Esophagus muscularis mucosa (tissue), 4 donors: ENCODE results near the gene HTRA1. TPM values are rescaled to one million over a fixed set of nuclear protein-coding genes. Genes with fewer than 3 reads are reported as not detected.

Experiments used
- DNase-seq: peaks from one replicate; pipeline ENCODE4 v3.0.0-alpha.2; 2017; ENCODE audit errors: extremely low spot score
- H3K27ac ChIP-seq, 4 donors: fragments of 200-600 bp; sonication (generic); replicated peaks in 1 of 4; 1 replicate in 3 of 4; 2 replicates in 1 of 4; pipeline ENCODE4 v1.5.1; 2016 to 2019; ENCODE audit warnings: mild to moderate bottlenecking in 1 of 4
- H3K27me3 ChIP-seq, 4 donors: fragments of 200-600 bp; sonication (generic); one replicate each; pipeline versions ENCODE4 v1.5.1 to v1.6.0; 2016 to 2019
- H3K36me3 ChIP-seq, 4 donors: fragments of 200-600 bp; sonication (generic); one replicate each; pipeline ENCODE4 v1.5.1; 2016 to 2019
- H3K4me1 ChIP-seq, 4 donors: fragments of 200-600 bp; sonication (generic); one replicate each; pipeline ENCODE4 v1.5.1; 2016 to 2019
- H3K4me3 ChIP-seq, 4 donors: fragments of 200-600 bp; sonication (generic); 1 replicate in 2 of 4; 2 replicates in 2 of 4; pipeline ENCODE4 v1.5.1; 2016 to 2019; ENCODE audit warnings: mild to moderate bottlenecking in 4 of 4, moderate library complexity in 1 of 4
- H3K9me3 ChIP-seq, 4 donors: fragments of 200-600 bp; sonication (generic); 1 replicate in 3 of 4; 2 replicates in 1 of 4; pipeline ENCODE4 v1.5.1; 2016 to 2019
- EP300 ChIP-seq: sonication (generic); formaldehyde crosslinking; IDR thresholded peaks from one replicate; pipeline ENCODE4 v1.6.1; 2017; ENCODE audit warnings: antibody characterized with exemption
- POLR2A ChIP-seq: fragments of 450-650 bp; IDR thresholded peaks from one replicate; pipeline ENCODE4 v1.6.1; 2017; ENCODE audit warnings: antibody characterized with exemption, moderate library complexity, mild to moderate bottlenecking, low read depth
- POLR2AphosphoS5 ChIP-seq, 2 donors: sonication (generic); formaldehyde crosslinking; IDR thresholded peaks; one replicate each; pipeline ENCODE4 v1.6.1; 2017; ENCODE audit warnings: antibody characterized with exemption in 2 of 2
- WGBS: methylation state at CpG from one replicate; pipeline ENCODE4 v1.1.5; 2018; 5-methylcytosine and 5-hydroxymethylcytosine counted together
- intact Hi-C: fragments of 100-400 bp; cut with DNase I; formaldehyde crosslinking; loops from one replicate; pipeline ENCODE4 v1.15.1; 2023
- total RNA-seq, 4 donors: library from RNA; depleted of rRNA; stranded (reverse); fragments of >200 nt; gene quantifications; one replicate each; pipeline versions ENCODE4 v1.1.0 to v1.2.1, GENCODE V29; 2016
- TF ChIP-seq, protein P1 (sequence below), 3 experiments: fragments of 200-600 bp in 2 of 3; fragments of 450-650 bp in 1 of 3; sonication (generic) in 2 of 3; IDR thresholded peaks; one replicate each; pipeline ENCODE4 v1.5.1; 2017 to 2019; ENCODE audit warnings: antibody characterized with exemption in 3 of 3, mild to moderate bottlenecking in 2 of 3, moderate library complexity in 1 of 3

HTRA1 gene
- total RNA-seq, 4 donors from 2014 or later: 101 to 146 (median 109) TPM

- 60% methylated on average over 2 of the region's 2 CpGs for WGBS
- peaks cover 25 to 61% (median 52%) of the 10 kb centered on the region in 4 donors for H3K4me1 ChIP-seq
- DNase-seq: no peak
- H3K9me3 ChIP-seq: no peaks in the 10 kb centered on the region
- H3K4me3 ChIP-seq: no peak overlapping the region
- intact Hi-C loops: no loop called here
- H3K36me3 ChIP-seq: peaks cover 0 to 44% (median 18%) of the 10 kb centered on the region in 4 donors
- no peaks in the 10 kb centered on the region for H3K27me3 ChIP-seq
- H3K27ac ChIP-seq: peak overlapping the region in 3 of 4 donors; percentile 46 to 77 (median 52)
- TF ChIP-seq POLR2A (no peak), POLR2AphosphoS5 (IDR thresholded peaks at IDR 0.05) (no peak), EP300 (peak; percentile 20)
These were observed 37.3 kb upstream of the HTRA1 start for GRCh38 chr10:122424059-122424458.

- Histone ChIP-seq H3K36me3 (peaks cover 0 to 51% (median 26%) of the 10 kb centered on the region in 4 donors), H3K9me3 (no peaks in the 10 kb centered on the region), H3K4me3 (no peak overlapping the region), H3K27me3 (no peaks in the 10 kb centered on the region), H3K4me1 (peaks cover under 1 to 42% (median 32%) of the 10 kb centered on the region in 4 donors), H3K27ac (no peak overlapping the region)
- WGBS: 95% methylated on average over 6 of the region's 6 CpGs
- intact Hi-C loops: no loop called here
- no peak for DNase-seq
- TF ChIP-seq, protein P1, sequence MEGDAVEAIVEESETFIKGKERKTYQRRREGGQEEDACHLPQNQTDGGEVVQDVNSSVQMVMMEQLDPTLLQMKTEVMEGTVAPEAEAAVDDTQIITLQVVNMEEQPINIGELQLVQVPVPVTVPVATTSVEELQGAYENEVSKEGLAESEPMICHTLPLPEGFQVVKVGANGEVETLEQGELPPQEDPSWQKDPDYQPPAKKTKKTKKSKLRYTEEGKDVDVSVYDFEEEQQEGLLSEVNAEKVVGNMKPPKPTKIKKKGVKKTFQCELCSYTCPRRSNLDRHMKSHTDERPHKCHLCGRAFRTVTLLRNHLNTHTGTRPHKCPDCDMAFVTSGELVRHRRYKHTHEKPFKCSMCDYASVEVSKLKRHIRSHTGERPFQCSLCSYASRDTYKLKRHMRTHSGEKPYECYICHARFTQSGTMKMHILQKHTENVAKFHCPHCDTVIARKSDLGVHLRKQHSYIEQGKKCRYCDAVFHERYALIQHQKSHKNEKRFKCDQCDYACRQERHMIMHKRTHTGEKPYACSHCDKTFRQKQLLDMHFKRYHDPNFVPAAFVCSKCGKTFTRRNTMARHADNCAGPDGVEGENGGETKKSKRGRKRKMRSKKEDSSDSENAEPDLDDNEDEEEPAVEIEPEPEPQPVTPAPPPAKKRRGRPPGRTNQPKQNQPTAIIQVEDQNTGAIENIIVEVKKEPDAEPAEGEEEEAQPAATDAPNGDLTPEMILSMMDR (IDR thresholded peaks at IDR 0.05): no peak
- TF ChIP-seq POLR2A (no peak), EP300 (no peak), POLR2AphosphoS5 (IDR thresholded peaks at IDR 0.05) (no peak)
These were observed 34.5 kb upstream of the HTRA1 start for GRCh38 chr10:122426829-122427228.

DNA sequence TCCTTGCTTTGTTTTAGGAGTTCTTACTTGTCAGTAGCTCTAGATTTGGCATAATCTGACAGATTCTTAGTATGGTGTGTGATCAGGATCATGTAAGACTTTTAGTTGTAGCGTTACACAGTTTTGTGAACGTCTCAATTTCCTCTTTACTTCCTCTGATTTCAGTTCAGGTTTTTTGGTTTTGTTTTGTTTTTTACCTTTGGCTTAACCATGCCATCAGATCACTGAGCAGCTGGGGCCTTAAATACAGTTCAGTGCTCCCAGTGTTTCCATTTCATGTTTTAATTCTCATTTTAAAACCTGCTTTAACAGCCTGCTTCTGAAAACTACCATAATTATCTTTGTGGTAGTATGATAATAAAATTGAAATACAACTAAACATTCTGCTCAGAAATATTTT, 34.1 kb upstream of the HTRA1 start:
- intact Hi-C loops: no loop called here
- peaks cover 0 to 38% (median 27%) of the 10 kb centered on the region in 4 donors for H3K4me1 ChIP-seq
- 71% methylated on average over 2 of the region's 2 CpGs for WGBS
- H3K27me3 ChIP-seq: no peaks in the 10 kb centered on the region
- H3K9me3 ChIP-seq: no peaks in the 10 kb centered on the region
- TF ChIP-seq POLR2AphosphoS5 (IDR thresholded peaks at IDR 0.05): no peak
- TF ChIP-seq POLR2A: no peak
- no peak for TF ChIP-seq EP300
- TF ChIP-seq, protein P1 (IDR thresholded peaks at IDR 0.05): no peak
- no peak for DNase-seq
- H3K4me3 ChIP-seq: no peak overlapping the region
- H3K27ac ChIP-seq: no peak overlapping the region
- peaks cover 0 to 55% (median 26%) of the 10 kb centered on the region in 4 donors for H3K36me3 ChIP-seq

- WGBS: 30% methylated on average over 3 of the region's 3 CpGs
- peaks cover 0 to 23% (median 8%) of the 10 kb centered on the region in 4 donors for H3K36me3 ChIP-seq
- H3K4me3 ChIP-seq: no peak overlapping the region
- peaks cover 0 to 11% (median 0%) of the 10 kb centered on the region in 4 donors for H3K9me3 ChIP-seq
- H3K27ac ChIP-seq: no peak overlapping the region
- no peaks in the 10 kb centered on the region for H3K4me1 ChIP-seq
- no peak for TF ChIP-seq POLR2AphosphoS5 (IDR thresholded peaks at IDR 0.05)
- TF ChIP-seq, protein P1 (IDR thresholded peaks at IDR 0.05): peak; percentile 61 to 70 (median 70)
- no peak for TF ChIP-seq POLR2A
- no peak for TF ChIP-seq EP300
- DNase-seq: no peak
- intact Hi-C loops: loop anchor here (1.0 to 5.0 kb wide), 3 partner anchors 93 to 139 kb away; no protein-coding TSS in a partner anchor
- no peaks in the 10 kb centered on the region for H3K27me3 ChIP-seq
These were observed 26.0 kb upstream of the HTRA1 start for GRCh38 chr10:122435212-122435827.

GRCh38 chr10:122441961-122442360, 19.4 kb upstream of the HTRA1 start:
- TF ChIP-seq POLR2AphosphoS5 (IDR thresholded peaks at IDR 0.05) (no peak), POLR2A (no peak), EP300 (no peak)
- TF ChIP-seq, protein P1 (IDR thresholded peaks at IDR 0.05): no peak
- no peaks in the 10 kb centered on the region for H3K27me3 ChIP-seq
- intact Hi-C loops: no loop called here
- WGBS: 78% methylated on average over 7 of the region's 7 CpGs
- peaks cover 0 to 6% (median 0%) of the 10 kb centered on the region in 4 donors for H3K36me3 ChIP-seq
- H3K27ac ChIP-seq: no peak overlapping the region
- H3K4me1 ChIP-seq: peaks cover 2 to 3% (median 3%) of the 10 kb centered on the region in 4 donors
- peaks cover 0 to 14% (median 0%) of the 10 kb centered on the region in 4 donors for H3K9me3 ChIP-seq
- no peak overlapping the region for H3K4me3 ChIP-seq
- no peak for DNase-seq
